SHP77 treated with DMSO at 0.1 percent for 48 hours (cell line): ENCODE data around the gene GRAMD1A.
"Not testable (repeated sequence)": the region's sequence is repeated elsewhere in the genome, so short reads cannot be mapped to it uniquely, and the experiment has no call there.

Source experiments
- DNase-seq: peaks from one replicate; lab custom pipeline; 2025; lab: John Stamatoyannopoulos, UW

GRAMD1A gene

DNA sequence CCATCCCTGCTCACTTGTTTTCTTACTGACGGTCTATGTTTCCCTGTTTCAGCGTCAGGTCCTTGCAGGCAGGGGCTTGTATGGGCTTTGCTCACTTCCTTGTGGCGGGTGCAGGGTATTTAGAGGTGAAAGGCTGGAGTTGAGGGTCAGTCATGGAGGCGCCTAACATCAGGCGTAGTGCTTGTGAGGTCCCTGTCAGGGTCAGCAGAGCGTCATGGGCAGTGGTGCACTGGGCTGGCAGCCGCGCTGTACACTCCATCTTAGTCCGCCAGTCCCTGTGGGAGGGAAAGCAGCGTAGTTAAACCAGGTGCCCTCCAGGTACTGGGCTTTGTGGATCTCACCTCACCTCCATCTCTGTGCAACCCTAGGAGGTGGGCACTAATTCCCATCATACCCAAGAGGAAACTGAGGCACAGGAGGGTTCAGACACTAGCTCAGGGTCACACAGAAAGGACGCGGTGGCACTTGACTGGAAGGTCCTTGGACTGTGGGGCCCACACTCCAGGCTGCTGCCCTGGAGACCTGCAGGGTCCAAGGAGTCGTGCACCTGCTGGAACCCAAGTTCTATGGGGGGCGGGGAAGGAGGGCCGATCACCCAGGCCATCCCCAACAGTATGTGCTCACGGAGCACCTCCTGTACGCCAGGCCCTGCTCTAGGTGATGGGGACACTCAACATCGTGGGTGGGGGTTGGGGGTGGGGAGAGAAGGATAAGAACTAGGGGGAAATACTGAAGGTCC is 4.6 kb downstream of the GRAMD1A start:
- DNase-seq, result no peak

DNA sequence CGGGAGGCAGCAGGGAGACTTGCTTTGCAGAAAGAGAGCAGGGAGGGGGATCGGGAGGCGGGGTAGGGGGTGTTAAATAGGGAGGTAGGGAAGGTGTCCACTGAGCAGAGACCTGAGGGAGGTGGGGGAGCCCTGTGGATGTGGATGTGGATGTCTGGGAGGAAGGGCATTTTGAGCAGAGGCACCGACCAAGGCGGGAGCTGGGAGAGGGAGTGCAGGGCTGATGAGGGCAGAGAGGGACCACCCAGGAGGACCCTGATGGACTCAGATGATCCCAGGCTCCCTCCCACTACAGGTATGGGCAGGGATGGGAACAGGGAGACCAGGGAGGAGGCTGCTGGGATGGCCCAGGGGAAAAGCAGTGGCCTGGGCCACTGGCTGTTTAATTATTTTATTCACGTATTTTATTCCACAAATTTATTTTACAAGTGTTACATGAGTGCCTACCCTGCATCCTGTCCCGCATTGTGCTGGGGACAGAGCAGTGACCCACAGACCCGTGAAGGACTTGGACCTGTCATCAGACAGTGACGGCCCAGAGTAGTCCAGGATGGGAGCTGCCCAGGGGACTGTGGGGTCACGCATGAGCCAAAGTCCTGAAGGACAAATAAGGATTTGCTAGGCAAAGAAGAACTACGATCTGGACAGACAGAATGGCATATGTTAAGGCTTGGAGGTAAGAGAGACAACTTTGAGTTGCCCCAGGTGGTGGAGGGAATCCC is 5.3 kb downstream of the GRAMD1A start:
- no peak for DNase-seq

DNA sequence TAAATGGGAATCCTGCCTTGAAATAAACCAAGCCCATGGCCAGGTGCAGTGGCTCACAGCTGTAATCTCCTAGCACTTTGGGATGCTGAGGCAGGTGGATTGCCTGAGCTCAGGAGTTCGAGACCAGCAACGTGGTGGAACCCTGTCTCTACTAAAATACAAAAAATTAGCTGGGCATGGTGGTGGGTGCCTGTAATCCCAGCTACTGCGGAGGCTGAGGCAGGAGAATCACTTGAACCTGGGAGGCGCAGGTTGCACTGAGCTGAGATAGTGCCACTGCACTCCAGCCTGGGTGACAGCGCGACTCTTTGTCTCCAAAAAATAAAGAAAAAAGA is 5.9 kb downstream of the GRAMD1A start:
- not testable (repeated sequence) for DNase-seq

DNA sequence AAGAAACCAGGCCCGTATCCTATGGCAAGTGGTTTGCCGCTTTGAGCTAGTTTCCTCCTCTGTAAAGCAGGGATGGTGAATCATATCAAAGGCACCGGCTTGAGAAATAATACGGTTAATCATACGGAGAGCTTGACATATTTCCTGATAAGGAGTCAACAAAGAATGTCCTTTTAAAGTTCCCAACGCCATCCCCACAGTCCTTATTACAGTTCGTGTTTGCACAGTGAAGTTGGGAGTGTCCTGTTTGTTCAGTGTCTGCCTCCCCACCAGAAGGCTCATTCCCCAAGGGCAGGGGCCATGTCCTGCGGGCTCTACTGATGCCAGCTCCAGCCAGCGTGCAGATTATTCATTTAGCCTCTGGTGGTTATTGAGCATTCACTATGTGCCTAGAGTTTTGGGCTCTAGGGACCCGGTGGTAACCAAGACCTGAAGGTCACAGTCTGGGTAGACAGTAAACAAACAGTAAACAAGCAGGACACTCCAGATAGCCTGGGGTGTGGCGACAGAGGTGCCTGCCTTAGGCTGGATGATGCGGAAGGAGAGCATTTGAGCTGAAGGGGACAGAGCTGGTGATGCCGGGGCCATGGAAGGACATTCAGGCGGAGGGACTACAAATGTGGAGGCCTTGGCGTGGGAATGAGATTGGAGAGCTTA is 6.3 kb downstream of the GRAMD1A start:
- no peak for DNase-seq

DNA sequence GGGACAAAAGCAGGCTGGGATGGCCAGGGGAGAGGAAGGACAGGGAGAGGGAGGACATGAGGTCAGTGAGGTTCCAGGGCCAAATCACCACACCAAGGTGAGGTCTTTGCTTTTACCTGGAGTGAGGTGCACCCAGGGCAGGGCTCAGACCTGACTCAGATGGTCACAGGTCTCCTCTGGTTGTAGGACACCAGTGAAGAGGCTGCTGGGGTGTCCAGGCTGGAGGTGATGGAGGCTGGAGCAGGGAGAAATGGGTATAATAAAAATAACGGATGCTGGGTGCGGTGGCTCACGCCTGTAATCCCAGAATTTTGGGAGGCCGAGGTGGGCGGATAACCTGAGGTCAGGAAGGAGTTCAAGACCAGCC is 6.9 kb downstream of the GRAMD1A start:
- DNase-seq, result no peak

DNA sequence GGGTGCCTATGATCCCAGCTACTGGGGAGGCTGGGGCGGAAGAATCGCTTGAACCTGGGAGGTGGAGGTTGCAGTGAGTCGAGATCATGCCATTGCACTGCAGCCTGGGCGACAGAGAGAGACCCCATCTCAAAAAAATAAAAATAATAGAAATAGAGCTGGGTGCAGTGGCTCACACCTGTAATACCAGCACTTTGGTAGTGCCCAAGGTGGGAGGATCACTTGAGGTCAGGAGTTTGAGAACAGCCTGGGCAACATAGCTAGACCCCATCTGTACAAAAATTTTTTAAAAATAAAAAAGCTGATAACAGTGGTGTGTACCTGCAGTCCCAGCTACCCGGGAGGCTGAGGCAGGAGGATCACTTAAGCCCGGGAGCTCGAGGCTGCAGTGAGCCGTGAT is 7.3 kb downstream of the GRAMD1A start:
- not testable (repeated sequence) for DNase-seq

DNA sequence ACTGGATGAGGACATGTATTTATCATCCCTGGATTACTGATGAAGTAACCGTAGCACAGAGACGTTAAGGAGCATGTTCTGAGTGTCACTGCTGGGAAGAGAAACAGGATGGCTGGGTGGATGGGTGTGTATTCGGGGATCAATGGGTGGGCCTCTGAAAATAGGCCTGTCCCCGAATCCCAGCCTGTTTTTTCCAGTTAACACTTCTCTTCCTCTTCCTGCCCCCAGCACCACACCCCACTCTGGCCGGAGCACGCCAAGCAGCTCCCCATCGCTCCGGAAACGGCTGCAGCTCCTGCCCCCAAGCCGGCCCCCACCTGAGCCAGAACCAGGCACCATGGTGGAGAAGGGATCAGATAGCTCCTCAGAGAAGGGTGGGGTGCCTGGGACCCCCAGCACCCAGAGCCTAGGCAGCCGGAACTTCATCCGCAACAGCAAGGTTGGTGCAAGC is 8.8 kb downstream of the GRAMD1A start:
- no peak for DNase-seq

DNA sequence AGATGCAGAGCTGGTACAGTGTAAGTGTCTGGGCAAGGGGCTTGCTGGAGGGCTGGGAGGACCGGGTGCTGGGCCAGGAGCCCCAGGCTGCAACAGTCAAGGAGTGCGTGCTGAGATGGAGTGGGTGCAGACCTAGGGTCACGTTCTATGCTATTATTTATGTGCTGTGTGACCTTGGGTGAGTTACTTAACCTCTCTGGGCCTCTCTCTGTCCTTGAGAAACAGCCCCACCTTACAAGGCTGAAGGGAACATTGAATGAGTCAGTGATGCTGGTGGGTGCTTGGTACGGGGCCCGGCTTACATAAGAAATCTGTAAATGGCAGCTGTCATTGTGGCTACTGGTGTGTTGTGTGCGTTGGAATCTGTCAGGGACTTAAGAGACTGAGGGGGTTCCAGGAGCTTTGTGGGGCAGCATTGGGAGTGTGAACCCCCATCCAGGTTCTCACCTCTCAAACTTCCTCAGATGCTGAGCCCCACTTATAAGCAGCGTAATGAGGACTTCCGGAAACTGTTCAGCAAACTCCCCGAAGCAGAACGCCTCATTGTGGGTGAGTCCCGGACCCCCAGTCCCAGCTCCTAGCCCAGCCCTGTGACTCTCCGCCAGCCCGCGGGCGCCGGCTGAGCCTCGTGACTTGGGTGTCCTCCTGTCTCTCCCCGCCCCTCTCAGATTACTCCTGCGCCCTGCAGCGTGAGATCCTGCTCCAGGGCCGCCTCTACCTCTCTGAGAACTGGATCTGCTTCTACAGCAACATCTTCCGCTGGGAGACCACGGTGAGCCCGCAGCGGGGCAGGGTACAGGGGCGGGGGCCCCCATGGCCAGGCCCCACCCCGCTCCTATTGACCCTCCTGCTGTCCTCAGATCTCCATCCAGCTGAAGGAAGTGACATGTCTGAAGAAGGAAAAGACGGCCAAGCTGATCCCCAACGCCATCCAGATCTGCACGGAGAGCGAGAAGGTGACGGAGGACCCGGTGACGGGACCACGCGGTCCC is 9.6 kb downstream of the GRAMD1A start:
- DNase-seq, result no peak

DNA sequence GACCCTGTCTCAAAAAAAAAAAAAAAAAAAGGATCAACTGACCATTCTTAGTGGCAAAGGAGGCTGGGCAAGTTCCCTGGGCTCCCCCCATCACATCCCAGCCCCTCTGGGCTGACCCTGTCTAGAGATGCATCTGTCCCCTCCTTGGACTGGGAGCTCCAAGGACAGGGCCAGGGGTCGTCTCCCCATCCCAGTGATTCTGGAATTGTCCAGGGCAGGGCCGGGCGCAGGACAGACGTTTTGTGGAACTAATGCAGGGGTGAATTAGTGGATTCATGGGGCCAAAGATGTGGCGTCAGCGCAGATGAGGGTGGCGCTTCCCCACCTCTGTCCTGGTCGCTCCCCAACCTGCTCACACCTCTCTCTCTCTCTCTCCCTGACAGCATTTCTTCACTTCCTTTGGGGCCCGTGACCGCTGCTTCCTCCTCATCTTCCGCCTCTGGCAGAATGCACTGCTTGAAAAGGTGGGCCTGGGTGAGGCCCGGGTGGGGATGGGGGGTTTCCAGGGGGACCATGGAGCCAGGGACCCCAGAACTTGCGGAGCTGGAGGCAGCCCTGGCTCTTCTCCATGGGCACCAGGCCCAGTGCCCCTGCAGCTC is 11.1 kb downstream of the GRAMD1A start:
- DNase-seq, result no peak

DNA sequence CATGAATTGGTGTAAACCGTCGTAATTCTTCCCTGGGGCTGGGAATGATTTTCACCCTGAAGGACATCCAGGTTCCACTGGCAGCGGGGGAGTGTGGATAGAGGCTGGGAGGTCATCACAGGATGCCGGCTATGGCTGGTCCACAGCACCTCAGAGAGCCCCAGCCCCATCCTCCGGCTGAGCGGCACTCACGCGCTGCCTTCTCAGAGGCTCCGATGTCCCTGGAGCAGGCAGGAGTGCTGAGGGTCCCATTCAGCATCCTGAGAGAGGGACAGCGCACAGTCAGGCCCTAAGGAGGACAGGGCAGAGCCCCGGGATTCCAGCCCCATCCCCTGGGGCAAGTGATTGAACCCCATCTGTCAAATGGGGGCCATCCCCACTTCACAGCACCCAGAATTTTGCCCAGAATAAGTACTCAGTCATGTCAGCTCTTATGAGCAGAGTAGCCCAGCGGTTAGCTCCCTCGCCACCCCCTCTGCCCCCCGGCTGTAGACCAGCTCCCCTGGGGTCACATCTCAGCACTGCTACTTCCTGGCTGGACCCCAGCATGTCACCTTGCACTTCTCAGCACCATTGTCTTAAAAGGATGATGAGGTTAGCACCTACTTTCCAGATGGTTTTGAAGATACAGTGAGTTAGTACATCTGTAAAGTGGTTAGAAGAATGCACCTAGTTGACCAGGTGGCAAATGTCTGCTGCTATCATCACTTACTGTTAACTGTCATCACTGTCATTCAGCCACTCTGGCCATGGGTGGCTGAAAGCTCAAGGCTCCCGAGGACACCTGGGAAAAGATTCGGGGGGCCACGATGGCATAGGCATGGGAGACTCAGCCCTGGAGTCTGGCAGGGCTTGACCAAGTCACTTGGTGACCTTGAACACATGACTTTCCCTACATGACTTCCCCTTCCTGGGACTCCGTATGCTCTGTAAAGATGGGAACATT is 11.9 kb downstream of the GRAMD1A start:
- DNase-seq, result no peak

DNA sequence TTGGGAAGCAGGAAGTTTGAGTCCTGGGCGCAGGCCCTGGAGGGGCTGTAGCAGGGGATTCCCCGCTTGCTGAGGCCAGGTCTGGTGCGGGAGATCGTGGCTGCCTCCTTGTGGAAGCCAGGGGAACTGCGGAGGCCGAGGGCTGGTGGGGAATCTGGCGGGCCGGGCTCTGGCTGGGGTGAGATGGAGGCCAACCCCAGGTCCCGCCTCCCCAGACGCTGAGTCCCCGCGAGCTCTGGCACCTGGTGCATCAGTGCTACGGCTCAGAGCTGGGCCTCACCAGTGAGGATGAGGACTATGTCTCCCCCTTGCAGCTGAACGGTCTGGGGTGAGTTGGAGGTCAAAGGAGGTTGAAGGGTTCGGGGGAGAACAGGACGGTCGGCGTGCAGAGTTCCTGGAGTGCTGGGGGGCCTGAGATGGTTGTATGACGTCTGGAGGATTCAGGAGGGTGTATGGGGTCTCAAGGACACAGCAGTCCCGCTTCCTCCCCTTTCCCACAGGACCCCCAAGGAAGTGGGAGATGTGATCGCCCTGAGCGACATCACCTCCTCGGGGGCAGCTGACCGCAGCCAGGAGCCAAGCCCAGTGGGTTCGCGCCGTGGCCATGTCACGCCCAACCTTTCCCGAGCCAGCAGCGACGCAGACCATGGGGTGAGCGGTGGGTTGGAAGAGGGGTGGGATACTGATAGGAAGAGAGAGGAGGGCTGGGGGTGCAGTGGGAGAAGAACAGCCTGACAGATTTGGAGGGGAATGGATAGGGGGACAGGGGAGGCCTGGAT is 13.1 kb downstream of the GRAMD1A start:
- peak; percentile 16 for DNase-seq

DNA sequence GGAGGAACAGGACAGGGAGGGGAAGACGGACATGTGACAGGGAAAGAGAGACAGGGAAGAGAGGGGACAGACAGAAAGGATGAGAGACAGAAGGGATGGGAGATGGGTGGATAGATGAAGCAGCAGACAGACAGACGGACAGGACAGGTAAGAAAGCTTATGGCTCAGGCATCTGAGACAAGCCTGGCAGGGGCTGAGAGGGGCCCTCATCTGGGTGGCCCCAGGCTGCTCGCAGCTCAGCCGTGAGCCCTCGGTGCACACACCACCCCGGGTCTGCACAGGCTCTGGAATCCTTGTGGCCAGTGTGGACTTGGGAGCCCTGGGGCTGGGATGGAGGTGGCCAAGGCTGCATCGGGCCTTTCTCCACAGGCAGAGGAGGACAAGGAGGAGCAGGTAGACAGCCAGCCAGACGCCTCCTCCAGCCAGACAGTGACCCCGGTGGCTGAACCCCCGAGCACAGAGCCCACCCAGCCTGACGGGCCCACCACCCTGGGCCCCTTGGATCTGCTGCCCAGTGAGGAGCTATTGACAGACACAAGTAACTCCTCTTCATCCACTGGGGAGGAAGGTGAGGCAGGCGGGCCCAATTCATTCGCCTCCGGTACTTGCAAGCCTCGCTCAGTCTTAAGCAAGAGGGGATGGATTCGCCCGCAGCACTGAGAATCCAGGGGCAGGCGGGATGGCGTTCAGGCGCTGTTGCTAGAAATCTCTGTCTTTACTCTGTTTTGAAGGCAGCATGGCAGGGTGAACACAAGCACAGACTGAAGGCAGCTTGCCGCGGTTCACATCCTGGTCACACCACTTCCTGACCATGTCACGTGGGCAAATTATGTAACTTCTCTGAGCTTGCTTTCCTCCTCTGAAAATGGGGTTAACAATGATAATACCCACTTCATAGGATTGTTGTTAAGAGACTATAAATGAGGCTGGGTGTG is 14.0 kb downstream of the GRAMD1A start:
- DNase-seq, result no peak

DNA sequence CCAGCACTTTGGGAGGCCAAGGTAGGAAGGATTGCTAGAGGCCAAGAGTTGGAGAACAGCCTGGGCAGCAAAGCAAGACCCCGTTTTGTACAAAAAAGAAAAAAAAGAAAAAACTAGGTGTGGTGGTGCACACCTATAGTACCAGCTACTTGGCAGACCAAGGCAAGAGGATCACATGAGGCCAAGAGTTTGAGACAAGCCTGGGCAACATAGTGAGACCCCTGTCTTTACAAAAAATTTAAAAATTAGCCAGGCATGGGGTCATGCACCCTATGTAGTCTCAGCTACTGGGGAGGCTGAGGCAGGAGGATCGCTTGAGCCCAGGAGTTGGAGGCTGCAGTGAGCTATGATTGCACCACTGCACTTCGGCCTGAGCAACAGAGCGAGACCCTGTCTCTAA is 14.7 kb downstream of the GRAMD1A start:
- not testable (repeated sequence) for DNase-seq

DNA sequence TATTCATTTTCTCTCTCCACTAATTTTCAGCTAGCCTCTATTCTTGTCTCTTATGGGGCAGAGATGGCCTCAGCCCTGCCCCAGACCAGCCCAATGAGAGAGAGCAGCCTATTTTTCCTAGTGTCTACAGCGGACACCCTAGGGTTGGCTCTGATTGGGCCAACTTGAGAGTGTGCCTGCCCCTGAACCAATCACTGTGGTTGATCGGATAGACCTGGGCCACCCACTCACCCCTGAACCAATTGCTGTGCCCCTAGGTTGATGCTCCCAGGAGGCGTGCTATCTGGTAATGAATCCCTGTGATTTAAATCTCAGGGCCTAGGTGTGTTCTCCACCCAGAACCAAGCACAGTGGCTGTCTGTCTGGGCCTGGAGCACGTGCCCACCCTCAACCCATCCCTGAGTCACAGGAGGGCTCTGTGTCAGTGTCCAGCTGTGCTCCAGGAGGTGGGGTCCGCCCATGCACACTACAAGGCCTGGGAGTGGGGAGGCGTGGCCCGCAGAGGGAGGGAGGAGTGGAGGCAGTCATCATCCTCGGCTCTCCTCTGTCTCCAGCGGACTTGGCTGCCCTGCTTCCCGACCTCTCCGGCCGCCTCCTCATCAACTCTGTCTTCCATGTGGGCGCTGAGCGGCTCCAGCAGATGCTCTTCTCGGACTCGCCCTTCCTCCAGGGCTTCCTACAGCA is 15.3 kb downstream of the GRAMD1A start:
- no peak for DNase-seq

DNA sequence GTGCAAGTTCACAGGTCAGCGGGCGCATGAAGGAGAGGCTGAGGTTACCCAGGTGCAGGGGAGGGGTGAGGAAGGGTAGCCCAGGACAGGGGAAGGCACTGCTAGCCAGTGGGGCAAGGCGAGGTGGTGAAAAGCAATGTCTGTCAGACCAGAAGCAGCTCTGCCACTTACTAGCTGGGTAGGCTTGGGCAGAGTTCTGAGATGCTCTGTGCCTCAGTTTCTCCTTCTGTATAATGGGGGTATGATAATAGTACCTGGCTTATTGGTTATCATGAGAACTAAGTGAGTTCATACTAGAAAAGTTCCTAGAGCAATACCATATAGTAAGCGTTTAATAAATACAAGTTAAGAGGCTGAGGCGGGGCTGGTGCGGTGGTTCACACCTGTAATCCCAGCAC is 15.8 kb downstream of the GRAMD1A start:
- no peak for DNase-seq

DNA sequence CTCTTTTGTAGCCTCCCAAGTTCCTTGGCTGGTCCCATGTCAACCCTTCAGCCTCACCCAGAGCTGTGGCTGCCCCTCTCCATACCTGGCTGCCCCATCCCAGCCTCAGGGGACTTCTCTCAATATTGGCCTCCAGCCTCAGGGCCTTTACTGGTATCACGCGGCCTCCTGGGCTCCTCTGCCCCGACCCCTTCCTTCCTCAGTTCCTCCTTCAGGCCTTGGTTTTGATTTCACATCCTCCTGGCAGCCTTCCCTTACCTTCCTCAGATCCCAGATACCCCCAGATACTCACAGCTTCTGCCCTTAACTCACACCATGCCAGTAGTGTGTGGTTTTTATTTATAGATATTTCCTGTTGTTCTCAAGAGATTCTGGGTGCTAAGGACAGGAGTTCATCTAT is 17.4 kb downstream of the GRAMD1A start:
- DNase-seq, result no peak

DNA sequence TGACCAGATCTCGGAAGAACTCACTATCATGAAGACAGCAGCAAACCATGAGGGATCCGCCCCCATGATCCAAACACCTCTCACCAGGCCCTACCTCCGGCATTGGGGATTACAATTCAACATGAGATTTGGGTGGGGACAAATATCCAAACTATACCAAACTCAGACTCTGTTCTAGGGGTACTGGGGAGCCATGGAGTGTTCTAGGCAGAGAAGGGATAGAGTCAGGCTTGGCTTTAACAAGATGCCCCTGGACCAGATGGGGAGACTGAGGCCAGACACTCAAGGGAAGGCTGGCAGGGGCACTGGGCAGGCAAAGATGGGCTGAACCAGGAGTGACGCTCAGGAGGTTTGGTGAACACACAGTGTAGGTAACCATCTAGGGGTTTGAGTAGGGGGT is 18.3 kb downstream of the GRAMD1A start:
- DNase-seq, result no peak

DNA sequence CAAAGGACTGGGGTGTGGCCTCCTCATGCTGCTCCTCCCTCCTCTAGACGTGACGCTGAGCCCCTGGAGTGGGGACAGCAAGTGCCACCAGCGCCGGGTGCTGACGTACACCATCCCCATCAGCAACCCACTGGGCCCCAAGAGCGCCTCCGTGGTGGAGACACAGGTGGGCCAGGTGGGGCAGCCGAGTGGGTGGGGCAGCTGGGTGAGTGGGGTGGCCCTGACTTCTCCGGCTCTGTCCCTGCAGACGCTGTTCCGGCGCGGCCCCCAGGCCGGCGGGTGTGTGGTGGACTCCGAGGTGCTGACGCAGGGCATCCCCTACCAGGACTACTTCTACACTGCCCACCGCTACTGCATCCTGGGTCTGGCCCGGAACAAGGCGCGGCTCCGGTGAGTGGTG is 19.0 kb downstream of the GRAMD1A start:
- no peak for DNase-seq
